Mononuclear cell (primary cell): ENCODE measurements around the gene RTN4R. TPM values are rescaled to one million over a fixed set of nuclear protein-coding genes. Genes with fewer than 3 reads are reported as not detected.

Source experiments
- H3K27me3 ChIP-seq: 2 replicates; pipeline ENCODE4 v1.6.0; 2011; ENCODE audit warnings: low read length, control low read depth; ENCODE audit not compliant: insufficient read depth
- H3K4me1 ChIP-seq: 2 replicates; pipeline ENCODE4 v1.5.1; 2011; ENCODE audit warnings: mild to moderate bottlenecking, low read length, control low read depth; ENCODE audit not compliant: insufficient read depth
- H3K4me3 ChIP-seq: 2 replicates; pipeline ENCODE4 v1.5.1; 2011; ENCODE audit warnings: mild to moderate bottlenecking, low read length, moderate library complexity
- H3K9me3 ChIP-seq: 2 replicates; pipeline ENCODE4 v1.5.1; 2011; ENCODE audit warnings: low read depth, mild to moderate bottlenecking, control low read depth, low read length
- total RNA-seq: library from RNA; depleted of rRNA; stranded (reverse); fragments of >200 nt; gene quantifications from one replicate; pipeline ENCODE4 v1.2.3, GENCODE V29; 2012

The RTN4R gene
- total RNA-seq, 1 donor = 0.21 TPM

DNA sequence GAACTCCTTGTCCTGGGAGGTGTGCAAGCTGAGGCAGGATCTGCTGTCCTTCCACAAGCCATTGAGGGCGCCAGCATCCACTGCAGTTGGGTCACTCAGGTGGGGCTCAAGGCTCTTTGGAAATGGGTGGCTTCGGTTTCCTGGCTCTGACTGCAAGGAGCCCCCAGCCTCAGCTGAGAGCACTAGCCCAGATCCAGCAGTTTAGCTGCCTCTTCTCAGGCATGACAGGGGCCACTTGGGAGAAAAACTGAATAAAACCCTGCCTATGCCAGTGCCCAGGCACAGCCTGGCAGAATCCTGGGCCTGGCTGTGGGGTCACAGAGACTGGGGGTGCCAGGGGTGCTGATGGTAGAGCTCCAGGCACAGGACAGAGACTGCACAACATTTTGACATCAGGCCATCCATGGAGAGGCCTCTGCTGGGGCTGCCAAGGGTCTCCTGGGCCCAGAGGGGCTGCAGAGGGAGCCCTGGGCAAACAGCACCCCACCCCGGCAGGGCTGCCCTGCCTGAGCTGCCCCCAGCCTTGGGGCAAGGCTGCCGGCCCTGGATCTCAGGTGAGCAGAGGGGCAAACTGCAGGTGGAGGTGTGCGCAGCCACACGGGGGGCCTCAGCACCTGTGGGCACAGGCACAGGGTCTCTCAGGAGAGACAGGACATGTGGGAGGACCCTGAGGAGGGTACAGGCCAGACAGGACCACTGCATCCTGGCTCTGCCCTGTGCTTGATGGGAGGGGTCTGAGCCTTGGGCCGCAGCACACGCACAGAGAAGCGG lies 28.3 kb downstream of the RTN4R start:
- Histone ChIP-seq H3K4me3 (no peak overlapping the region), H3K27me3 (no peaks in the 10 kb centered on the region), H3K9me3 (no peaks in the 10 kb centered on the region), H3K4me1 (peaks cover 36% of the 10 kb centered on the region)

DNA sequence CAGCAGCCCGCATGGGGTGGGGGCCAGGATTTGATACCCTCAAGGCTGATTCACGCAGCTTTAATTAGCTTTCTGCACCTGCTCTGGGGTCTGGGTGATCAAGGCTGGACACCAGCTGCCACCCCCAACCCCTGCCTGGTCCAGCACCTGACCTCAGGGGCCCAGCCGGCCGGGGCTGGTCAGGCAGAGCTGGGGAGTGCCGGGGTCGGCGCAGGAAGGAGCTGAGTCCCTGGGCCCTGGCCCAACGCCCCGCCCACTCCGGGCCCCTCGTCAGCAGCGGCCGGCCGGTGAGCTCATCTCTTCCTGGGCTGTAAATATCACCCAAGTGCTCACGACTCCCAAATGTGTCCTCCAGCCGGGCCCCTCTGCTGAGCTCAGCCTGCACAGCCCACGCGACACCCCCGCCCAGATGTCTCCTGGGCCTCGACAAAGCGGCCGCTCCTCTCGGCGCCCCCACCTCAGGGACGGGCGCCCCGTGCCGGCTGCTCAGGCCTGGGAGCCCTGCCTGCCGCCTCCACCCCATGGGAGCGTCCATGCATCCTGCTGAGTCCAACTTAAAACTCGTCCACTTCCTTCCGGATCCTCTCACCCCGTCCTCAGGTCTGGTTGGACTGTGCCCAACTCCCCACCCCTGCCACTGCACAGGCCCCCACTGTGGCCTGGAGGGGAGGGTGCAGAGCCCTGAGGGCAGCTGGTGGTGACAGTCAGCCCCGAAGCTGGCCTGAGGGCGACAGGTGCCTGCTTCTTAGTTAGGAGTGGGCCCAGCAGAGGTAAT lies 29.0 kb downstream of the RTN4R start:
- Histone ChIP-seq H3K27me3 (no peaks in the 10 kb centered on the region), H3K9me3 (no peaks in the 10 kb centered on the region), H3K4me3 (no peak overlapping the region), H3K4me1 (peaks cover 28% of the 10 kb centered on the region)

DNA sequence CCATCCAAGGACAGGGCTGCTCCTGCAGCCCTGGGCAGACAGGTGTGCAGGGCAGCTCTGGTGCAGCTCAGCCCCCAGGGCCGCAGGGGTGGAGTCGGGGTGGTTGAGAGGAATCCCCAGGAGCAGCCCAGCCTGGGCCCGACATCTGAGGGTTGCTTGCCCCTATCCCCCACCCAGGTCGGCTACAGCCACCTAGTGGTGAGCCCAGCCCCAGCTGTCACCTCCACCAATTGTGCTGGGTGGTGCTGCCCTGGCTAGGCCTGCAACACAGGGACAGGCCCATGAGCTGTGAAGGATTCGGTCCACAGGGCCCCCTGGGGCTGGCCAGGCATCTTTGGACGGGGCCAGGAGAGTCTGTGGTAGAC lies 29.6 kb downstream of the RTN4R start:
- no peaks in the 10 kb centered on the region for H3K9me3 ChIP-seq
- peaks cover 22% of the 10 kb centered on the region for H3K4me1 ChIP-seq
- no peaks in the 10 kb centered on the region for H3K27me3 ChIP-seq
- no peak overlapping the region for H3K4me3 ChIP-seq

DNA sequence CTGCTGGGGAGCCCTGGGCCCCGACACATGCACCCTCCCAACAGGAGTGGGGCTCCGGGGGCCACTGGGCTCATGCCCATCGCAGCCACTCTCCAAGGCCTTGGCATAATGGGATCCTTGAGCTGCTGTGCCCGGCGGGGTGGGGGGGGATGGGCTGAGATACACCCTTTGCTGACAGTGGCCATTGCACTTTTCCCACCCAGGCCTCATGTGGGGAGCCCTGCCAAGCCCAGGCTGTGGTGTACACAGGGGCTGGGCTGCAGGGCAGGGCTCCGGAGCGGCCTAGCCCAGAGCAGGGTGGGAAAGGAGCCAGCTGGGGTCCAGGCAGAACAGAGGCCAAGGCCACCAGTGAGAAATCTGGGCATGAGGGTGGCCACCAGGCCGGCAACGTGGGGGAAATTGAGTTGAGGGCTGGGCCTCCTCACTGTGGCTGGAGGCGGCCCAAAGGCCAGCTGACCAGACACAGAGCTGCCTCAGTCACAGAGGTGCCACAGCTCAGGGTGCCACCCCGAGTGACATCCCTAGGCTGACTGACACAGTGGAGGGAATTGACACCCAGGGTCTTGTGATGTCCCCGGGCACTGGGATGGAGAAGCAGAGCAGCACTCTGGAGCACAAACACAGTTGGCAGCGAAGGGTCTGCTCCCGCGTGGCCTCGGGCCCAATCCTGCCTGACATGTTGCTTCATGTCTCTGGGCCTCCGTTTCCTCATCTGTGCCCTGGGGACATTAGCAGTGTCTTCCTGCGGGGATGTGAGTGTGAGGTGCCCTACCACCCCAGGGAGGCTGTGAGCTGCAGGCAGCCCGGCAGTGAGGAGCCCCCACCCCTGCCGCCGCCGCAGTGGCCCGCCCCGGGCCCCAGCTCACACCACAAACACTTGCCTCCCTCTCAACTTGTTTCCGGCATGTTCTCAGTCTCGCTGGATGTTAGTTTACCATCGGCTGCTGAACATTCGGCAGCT lies 30.4 kb downstream of the RTN4R start:
- Histone ChIP-seq H3K27me3 (no peaks in the 10 kb centered on the region), H3K4me1 (peaks cover 15% of the 10 kb centered on the region), H3K9me3 (no peaks in the 10 kb centered on the region), H3K4me3 (no peak overlapping the region)

DNA sequence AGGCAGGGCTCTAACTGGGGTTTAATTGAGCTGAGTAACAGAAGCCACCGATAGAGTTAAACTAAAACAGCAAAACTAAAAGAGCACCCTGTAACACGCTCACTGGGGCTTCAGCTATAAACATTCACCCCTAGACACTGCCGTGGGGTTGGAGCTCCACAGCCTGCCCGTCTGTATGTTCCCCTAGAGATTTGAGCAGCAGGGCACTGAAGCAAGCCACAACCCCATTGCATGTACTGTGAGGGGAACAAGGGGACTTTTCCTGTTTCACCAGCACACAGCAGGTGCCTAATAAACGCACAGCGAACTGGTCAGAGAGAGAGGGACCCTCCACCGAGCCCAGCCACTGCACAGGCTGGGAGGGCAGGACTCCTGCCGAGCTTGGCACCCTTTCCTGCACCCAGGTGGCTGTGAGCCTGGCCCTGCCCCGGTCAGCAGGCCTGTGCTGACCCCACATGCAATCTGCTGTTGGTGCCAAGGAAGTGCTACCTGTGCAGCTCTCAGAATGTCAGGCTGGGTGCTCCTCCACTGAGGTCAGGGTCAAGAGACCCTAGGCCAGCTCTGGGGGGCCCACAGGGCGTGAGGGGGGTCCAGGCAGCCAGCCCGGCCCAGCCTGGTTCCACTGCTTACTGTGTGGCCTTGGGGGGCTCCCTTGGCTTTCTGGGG lies 31.9 kb downstream of the RTN4R start:
- no peaks in the 10 kb centered on the region for H3K27me3 ChIP-seq
- H3K4me1 ChIP-seq = peaks cover 12% of the 10 kb centered on the region

DNA sequence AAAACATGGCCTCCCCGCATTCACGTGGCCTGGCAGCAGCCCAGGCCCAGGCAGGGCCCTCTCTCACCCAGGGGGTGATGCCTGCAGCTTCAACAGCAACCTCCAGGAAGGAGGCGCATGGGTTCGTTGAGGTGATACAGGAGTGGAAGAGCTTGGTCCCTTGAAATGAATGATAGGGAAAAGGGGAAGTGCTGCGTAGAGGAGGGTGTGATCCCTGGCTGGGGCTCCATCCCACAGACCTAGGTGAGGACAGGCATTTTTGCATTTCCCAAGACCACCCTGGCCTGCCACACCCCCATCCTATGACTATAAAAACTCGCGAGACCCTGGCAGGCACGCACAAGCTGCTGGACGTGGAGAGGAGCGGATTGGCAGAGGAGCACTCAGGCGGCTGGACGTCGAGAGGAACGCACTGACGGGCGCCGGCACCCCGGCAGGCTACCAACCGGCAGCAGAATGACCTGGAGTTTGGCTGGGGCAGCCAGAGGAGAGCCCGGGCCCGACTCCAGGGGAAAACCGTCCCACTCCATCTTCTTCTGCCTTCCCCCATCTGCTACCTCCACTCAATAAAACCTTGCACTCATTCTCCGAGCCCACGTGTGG lies 32.6 kb downstream of the RTN4R start:
- Histone ChIP-seq H3K9me3 (no peaks in the 10 kb centered on the region), H3K4me1 (peaks cover 12% of the 10 kb centered on the region), H3K27me3 (no peaks in the 10 kb centered on the region), H3K4me3 (no peak overlapping the region)

More for the DNA sequence above, 31.9 kb downstream of the RTN4R start:
- no peak overlapping the region for H3K4me3 ChIP-seq
- no peaks in the 10 kb centered on the region for H3K9me3 ChIP-seq

DNA sequence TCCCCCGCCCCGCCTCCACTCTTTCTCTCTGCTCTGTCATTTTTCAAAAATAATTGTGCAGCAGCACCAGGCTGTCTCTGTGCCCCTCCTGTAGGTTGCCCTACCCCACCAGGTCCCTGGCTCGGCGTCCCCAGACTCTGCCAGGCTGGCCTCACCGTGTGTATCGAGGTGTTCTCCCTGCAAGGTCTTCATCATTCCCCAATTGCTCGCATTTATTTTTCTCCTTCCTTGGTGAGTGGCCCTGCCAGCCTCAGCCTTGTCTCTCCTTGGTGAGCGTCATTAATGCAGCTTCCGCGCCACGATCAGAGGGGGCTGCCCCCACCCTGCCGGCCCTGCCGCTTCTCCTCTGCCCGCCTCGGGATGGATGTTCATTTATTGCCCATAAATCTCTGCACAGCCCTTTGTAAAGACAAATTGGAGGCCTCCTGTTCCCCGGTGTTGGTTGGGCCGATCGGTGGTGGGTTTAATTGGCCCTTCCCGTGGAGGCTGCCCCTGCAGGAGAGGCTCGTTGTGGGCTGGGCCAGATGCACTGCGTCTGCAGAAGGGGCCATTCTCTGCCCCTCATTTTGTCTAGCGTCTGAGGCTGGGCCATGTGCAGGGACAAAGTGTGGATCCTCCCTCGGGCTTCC lies 33.2 kb downstream of the RTN4R start:
- Histone ChIP-seq H3K4me3 (no peak overlapping the region), H3K4me1 (peaks cover 11% of the 10 kb centered on the region), H3K9me3 (no peaks in the 10 kb centered on the region), H3K27me3 (no peaks in the 10 kb centered on the region)

DNA sequence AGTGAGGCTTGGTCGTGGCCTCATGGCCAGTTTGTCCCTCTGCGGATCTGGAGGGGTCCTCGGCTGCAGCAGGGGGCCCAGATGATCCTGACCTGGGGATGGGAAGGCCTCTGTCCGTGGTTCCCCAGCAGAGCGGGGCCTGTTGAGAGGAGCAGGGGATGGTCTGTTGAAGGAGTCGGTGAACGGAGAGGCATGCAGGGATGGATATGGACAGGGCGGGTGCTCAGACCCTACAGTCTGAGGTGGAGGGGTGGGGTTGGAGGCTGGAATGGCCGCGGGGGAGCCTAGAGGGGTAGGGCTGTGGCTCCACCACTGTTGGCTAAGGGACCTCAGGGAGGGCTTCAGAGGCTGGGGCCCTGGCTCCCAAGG lies 33.8 kb downstream of the RTN4R start:
- Histone ChIP-seq H3K9me3 (no peaks in the 10 kb centered on the region), H3K4me1 (peaks cover 8% of the 10 kb centered on the region), H3K4me3 (no peak overlapping the region)

DNA sequence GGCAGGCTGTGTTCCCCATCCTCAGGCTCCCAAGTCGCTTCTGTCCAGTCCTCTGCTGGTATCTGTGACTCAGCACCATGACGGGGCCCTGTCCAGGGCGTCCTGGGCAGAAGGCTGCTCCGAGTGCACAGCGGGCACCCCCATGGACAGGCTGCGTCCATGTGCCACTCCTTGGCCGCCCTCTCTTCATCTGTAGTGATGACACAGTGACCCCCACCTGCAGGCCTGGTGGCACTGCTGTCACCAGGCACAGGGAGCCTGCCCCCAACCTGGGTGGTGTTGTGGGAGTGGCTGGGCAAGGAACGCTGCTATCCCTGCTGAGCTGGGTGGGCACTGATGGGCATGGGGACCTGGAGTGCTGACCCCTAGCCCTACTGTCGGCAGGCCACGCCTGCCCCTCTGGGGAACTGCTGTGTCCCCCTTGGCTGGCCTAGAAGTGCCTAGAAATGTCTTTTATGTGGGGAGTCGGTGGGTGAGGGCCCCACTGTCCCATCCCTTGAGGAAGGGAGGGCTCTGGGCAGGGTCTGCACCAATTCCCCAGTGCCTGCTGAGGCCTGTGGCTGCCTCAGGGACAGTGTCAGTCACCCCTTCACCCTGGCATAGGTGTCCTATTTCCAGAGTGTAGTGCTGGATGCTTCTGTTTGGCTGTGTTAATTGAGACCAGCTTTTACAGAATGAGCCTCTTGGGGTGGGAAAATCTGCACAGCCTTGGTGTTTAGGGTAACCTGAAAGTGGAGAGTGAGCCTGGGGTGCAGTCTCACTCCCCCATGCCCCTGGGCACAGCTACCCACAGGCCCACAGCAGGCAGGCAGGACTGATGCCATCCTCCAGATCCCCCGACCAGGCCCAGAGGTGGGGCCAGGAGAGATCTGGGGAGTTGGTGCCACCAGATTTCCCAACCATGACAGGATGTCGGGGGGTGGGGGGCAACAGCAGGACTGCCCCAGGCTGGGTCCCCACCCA lies 34.5 kb downstream of the RTN4R start:
- Histone ChIP-seq H3K4me3 (no peak overlapping the region), H3K9me3 (no peaks in the 10 kb centered on the region), H3K27me3 (no peaks in the 10 kb centered on the region), H3K4me1 (peaks cover 4% of the 10 kb centered on the region)

More for the DNA sequence above, 33.8 kb downstream of the RTN4R start:
- H3K27me3 ChIP-seq = no peaks in the 10 kb centered on the region

DNA sequence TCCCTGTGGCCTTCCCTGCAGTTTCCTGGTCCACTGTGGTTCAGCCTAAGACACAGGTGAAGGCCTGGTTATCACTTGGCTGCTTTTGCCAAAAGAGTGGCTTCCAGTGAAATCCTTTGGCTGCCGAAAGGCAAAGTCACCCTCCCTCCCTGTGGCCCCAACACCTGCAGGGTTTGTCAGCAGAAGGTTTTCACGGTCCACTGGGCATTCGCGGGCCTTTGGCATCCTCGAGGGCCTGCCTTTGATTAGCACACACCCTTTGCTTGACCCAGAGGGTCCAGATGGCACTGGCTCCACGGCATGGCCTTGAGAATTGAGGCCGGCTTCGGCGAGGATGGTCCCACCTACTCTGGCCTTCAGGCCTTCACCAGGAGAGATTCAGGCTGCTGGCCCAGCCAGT lies 35.3 kb downstream of the RTN4R start:
- Histone ChIP-seq H3K9me3 (no peaks in the 10 kb centered on the region), H3K27me3 (no peaks in the 10 kb centered on the region), H3K4me1 (no peaks in the 10 kb centered on the region), H3K4me3 (no peak overlapping the region)

DNA sequence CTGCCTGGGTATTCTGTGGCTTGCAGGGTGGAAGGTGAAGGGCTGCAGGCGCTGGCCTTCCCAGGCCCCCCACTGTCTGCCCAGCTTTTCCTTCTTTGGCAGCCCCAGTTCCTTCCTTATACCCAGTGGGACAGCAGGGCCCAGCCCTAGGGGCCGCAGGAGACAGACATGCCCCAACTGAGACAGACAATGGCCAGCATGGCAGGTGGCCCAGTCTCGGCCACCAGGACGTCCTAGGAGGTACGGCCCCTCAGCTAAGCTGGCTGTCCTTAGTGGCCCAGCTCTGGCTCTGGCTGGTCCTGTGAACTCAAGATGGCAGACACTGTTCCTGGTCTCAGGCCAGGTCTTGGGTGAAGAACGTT lies 35.9 kb downstream of the RTN4R start:
- H3K9me3 ChIP-seq = no peaks in the 10 kb centered on the region

DNA sequence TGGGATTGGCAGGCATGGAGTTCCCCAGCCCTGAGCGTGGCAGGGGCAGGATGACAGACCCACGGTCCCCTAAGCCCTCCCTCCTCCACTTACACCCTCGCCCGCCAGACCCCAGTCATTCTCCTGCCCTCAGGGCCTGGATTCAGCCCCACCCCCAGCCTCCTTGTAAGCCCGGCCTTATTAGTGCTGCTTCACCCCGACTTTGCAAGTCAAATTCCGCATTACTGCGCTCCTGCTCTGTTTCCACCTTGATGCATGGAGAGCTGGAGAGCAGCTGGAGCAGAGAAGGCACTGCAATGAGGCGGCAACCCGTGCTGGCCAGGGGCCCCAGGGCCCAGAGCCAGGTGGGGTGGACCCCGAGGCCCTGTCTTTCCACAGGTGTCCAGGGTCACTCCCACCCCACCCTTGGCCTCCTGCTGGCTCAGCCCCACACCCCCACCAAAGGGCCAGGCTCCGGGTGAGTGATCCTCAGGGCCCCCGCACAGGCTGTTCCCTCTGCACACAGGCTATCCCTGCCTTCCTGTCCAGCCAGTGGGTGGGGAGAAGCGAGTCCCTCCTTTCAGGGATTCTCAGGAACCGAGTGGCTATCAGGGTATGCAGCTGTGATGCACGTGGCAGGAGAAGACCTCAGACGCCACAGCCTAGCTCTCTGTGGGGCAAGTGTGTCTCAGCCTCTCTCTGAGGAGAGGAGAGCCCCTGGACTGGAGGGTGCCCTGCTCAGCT lies 36.4 kb downstream of the RTN4R start:
- Histone ChIP-seq H3K4me1 (no peaks in the 10 kb centered on the region), H3K4me3 (no peak overlapping the region), H3K27me3 (no peaks in the 10 kb centered on the region), H3K9me3 (no peaks in the 10 kb centered on the region)

More for the DNA sequence above, 35.9 kb downstream of the RTN4R start:
- Histone ChIP-seq H3K4me1 (no peaks in the 10 kb centered on the region), H3K4me3 (no peak overlapping the region), H3K27me3 (no peaks in the 10 kb centered on the region)
